HG03045 (cell line): Measurements from ENCODE around the gene ACSF2.
"Not testable (repeated sequence)": the region's sequence is repeated elsewhere in the genome, so short reads cannot be mapped to it uniquely, and the experiment has no call there.

Experiments
- ATAC-seq: cut with Tn5 transposase; IDR thresholded peaks from one replicate; pipeline ENCODE4 v1.9.1; 2021; ENCODE audit warnings: mild to moderate bottlenecking, moderate library complexity; ENCODE audit not compliant: unreplicated experiment

ACSF2 gene, protein sequence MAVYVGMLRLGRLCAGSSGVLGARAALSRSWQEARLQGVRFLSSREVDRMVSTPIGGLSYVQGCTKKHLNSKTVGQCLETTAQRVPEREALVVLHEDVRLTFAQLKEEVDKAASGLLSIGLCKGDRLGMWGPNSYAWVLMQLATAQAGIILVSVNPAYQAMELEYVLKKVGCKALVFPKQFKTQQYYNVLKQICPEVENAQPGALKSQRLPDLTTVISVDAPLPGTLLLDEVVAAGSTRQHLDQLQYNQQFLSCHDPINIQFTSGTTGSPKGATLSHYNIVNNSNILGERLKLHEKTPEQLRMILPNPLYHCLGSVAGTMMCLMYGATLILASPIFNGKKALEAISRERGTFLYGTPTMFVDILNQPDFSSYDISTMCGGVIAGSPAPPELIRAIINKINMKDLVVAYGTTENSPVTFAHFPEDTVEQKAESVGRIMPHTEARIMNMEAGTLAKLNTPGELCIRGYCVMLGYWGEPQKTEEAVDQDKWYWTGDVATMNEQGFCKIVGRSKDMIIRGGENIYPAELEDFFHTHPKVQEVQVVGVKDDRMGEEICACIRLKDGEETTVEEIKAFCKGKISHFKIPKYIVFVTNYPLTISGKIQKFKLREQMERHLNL

DNA sequence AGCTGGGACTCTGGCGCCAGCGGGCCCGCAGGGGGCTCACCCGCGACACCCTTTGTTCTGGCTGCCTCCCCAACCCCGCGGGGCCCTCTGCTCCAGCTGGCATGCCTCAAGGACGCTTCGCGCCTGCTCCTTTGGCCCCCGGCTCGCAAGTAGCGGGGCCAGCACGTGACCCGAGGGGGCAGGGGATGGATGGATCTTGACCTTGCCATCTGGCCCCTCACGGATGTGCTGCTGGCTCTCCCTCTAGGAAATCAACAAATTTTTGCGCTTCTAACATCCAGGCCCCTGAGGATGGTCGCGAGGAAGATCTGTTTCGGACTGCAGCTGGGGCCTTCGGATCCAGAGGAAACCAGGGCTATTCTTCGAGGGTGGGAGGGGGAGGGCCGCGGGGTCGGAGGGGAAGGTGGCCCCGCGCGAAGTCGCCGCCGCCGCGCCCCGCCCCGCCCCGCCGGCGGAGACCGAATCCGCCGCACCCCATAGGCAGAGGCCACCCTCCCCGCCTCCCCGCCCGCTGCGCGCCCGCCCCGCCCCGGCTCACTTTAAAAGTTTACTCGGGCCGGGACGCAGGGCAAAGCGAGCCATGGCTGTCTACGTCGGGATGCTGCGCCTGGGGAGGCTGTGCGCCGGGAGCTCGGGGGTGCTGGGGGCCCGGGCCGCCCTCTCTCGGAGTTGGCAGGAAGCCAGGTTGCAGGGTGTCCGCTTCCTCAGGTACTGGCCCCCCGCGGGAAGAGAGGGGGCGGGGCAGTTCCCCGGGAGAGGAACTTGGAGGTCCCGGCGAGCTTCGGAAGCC is at the start of gene ACSF2:
ACSF2 (plus strand) TSS at position 537 of the 790 bp plus-strand sequence; CDS start at position 581, 44 bp downstream.
- peak; percentile 61 for ATAC-seq

DNA sequence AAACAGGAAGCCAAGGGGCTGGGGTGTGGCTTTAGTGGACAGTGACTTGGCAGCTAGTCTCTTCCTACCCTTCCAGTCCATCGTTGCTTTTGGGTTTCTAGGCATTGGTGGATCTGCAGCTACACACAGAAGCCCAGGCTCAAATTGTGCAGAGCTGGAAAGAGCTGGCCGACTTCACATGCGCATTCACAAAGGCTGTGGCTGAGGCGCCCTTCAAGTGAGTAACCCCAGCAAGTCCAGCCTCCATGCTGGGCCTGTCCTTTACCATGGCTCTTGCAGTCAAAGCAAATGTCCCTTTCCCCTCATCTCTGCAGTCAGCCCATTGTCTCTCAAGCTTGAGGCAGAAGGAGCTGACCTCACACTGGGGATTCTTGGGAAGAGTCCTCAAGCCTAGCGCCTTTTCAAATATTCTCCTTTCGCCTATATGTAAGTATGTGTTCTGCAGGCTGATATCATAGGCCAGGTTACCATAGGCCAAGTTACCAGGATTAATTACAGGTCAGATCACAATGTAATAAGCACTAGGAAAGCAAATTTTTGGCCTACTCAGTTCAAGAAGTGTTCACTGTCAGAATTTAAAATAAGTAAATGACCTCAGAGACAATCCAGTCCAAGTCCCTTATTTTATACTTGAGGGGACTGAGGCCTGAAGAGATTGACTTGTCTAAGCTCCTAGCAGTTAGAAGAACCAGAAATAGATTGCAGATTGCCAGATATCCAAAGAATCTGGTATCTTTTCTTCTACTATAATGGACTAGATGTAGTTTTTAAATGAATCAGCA is 46.5 kb upstream of the ACSF2 start:
- ATAC-seq = no peak

DNA sequence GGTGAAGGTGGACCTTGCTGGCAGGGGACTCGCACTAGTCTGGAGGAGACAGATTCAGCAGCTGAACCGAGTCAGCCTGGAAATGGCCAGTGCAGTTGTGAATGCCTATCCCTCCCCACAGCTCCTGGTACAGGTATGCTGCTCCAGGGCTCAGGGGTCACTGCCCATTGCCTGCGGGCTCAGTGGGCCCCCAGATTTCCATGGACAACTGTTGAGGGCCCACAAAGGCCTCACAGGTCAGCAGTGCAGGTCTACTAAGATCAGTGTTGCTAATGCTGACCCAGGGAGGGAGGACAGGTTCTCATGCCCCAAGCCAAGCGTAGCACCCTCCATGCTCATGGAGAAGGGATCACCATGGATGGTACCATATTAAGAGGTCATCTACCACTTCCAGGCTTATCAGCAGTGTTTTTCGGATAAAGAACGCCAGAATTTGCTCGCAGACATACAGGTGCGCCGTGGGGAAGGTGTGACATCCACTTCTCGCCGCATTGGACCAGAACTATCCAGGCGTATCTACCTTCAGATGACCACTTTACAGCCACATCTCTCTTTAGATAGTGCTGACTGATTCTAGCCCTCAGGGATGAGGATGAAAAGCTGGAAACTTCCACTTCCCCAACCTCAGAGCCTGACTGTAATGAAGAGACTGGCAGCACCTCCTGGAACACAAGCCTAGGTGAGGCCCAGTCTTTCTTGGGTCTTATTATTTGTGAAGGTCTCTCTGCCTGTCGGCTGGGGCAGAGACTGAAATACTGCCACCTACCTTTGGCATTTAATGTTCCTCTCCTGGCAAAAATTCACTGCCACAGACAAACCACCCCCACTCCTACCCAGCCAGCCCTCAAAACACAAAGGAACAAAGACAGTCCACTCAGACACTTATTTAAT is 45.4 kb upstream of the ACSF2 start:
- no peak for ATAC-seq

DNA sequence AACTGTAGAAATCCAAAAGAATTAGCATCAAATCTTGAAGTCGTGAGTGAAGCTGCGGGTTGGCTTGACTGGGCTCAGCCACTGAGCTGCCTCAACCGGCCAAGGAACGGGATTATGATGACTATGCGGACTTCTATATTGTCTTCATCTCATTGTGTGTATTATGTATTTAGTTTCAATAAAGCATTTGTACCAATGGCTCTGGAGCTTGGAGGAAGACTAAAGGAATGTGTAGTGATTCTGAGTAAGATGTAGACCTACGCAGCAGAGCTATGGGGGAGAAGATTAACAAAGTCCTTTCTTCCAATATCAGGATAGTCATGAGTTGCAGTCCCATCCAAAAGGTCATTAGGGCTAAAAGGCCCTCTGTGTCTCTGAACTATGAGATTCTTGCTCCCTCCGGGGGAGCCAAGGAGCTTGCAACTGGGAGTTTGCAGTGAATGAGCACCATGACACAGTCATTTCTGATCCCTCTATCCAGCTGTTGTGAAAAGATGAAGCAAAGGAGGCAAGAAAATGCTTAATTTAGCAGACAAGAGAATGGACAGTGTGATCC is 44.7 kb upstream of the ACSF2 start:
- no peak for ATAC-seq

DNA sequence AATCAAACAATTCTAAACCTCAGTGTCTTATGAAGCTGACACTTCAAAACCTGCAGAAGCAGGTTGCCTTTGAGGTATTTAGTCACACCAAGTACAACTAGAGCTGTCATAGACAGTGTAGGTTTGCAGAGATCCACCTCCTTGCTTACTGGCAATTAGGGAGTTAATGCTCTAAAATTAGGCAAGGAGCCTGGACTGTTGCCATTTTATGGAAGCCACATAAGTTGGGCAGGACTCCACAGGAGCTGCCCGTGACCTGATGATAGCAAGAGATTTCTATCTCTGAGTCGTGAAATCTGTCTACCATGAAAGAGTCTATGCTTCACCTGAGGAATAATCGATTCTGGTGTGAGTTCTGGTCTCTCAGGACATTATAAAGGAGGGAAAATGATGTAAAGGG is 44.1 kb upstream of the ACSF2 start:
- ATAC-seq = no peak

DNA sequence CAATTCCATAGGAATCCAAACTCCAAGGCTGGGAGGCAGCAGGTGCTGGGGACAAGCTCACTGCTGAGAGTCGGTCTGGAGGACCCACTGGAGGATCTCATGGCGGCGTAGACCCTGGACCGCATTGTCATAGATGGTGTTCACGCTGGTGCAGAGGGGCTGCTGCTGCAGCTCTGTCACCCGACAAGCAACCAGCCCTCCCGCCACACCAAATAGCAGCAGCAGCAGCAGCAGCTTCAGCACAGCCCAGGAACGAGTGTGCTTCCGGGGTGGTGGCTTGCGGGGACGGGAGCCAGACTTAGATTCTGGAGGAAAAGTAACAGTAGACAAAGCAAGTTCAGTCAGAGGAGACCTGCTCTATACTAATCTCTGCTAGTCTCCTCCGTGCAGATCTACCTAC is 43.1 kb upstream of the ACSF2 start:
- no peak for ATAC-seq

DNA sequence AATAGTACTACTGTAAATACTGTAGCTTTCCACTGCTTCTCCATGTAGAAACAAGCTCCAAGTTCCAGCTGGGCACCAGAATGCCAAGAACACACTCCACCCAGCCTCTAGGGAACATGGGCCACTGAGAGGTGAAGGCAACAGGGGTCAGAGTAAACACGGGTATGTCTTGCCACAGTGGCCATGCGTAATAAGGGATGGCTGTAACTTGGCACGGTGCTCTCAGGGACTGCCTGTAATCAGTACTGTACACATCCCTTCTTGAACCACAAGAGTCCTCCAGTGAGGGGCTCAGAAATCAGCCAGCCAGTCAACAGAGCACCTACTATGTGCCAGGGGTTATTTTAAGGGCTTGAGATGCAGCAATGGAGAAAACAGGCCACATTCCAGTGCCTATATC is 39.5 kb upstream of the ACSF2 start:
- ATAC-seq = no peak

DNA sequence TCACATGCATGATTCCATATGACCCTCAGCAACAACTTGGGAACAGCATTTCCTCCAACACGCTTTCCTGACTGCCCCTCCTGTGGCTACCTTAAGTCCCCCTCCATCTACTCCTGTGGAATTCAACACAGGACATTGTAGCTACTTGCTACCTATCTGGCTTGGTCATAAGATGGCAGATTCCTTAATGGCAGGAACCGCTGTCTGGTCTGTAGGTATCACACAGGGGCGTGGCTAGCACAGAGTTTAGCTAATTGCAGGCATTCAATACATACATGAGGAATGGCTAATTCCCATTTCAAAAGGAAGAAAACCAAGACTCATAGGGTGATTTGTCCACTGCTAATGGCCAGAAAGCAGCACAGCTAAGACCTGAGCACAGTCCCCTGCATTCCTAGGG is 37.3 kb upstream of the ACSF2 start:
- ATAC-seq = no peak

DNA sequence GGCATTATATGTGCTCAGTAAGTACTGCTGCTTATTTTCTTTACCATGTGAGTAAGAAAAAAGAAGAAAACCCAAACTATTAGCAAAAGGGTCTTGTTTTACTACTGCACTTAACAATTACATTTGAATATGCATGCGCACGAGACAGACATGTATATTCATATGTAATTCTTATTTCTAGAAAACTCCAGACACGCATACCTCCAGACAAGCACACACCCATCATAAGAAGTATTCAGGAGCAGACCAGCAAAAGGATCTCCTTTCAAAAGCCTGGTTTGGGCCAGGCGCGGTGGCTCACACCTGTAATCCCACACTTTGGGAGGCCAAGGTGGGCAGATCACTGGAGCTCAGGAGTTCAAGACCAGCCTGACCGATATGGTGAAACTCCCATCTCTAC is 36.5 kb upstream of the ACSF2 start:
- no peak for ATAC-seq

DNA sequence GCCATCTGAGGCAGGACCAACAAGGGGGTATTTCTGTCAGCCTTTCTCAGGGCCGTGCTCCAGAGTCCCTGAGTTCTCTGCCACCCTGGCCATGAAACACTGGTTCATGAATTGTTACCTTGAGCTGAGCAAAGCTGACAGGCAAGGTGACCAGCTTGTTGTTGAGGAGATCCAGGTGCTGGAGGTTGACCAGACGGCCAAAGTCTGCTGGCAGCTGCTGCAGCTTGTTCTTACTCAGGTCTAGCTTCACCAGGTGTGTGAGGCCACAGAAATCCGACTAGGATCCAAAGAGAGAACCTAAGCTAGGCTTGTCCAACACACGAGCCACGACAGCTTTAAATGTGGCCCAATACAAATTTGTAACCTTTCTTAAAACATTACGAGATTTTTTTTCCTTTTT is 33.4 kb upstream of the ACSF2 start:
- ATAC-seq = no peak

DNA sequence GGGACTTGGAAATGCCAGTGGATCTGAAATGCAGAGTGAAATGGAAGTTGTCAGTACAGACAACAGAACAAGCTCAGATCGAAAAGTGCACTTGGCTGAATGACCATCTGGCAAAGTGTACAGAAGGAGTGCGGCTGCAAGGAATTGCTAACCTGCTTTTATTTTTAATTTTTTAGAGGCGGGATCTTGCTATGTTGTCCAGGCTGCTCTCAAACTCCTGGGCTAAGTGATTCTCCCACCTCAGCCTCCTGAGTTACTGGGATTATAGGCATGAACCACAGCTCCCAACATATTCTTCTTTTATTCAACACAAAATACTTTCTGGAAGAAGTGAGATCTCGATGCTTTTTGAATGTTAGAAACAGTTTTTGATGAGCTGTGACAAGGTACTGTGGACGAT is 32.3 kb upstream of the ACSF2 start:
- no peak for ATAC-seq

DNA sequence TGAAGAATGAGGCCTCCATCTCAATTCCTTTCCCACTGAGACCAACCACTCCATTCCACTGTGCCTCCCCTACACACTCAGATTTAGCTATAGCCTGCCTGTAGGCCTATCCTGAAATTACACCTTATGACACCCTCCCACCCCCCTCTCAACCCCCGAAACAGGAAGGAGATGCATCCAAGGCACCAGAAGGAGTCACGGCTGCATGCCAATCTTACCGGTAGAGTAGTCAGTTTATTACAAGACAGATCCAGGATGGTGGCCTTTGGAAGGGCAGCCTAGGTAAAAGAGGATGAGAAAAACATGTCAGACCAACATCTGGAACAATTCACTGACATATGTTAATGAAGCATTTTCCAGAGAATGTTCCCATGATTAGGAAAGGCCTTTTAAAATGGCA is 31.3 kb upstream of the ACSF2 start:
- ATAC-seq = no peak

DNA sequence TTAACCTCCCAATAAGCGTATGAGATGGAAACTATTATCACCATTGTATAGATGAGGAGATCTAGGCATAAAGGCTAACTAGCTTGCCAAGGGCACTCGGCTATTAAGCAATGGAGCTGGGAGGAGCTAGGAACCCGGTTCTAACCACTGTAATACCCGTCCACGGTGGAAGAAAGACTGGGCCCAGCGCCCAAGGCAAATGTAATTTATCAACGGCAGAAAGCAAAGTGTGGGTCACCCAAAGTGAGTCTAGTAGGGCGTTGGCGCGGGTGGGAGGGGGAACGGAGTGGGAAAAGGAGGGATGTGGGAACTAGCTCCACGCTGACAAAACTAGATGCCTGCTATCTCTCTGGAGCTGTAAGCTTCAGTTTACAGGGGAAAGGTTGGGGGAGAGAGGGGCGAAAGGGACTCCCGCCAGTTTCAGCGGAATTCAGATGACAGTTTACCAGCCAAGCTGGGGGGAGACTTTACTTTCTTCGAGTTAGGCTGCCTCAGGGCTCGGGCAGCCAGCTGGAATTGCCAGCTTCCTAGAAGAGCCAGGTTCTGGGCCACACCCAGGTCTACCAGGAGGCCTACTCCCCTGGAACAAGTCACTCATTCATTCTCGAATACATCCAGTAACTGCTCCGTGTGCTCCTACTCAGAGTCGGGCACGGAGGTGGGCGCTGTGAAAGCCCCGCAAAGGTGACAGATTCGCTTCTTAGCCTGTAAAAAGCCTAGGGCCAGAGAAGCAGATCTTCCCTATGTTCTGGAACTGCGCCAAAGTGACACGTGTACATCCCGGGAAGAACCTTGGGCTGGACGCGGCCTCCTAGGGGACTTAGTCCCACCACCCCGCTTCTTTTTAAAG is 29.5 kb upstream of the ACSF2 start:
- no peak for ATAC-seq

DNA sequence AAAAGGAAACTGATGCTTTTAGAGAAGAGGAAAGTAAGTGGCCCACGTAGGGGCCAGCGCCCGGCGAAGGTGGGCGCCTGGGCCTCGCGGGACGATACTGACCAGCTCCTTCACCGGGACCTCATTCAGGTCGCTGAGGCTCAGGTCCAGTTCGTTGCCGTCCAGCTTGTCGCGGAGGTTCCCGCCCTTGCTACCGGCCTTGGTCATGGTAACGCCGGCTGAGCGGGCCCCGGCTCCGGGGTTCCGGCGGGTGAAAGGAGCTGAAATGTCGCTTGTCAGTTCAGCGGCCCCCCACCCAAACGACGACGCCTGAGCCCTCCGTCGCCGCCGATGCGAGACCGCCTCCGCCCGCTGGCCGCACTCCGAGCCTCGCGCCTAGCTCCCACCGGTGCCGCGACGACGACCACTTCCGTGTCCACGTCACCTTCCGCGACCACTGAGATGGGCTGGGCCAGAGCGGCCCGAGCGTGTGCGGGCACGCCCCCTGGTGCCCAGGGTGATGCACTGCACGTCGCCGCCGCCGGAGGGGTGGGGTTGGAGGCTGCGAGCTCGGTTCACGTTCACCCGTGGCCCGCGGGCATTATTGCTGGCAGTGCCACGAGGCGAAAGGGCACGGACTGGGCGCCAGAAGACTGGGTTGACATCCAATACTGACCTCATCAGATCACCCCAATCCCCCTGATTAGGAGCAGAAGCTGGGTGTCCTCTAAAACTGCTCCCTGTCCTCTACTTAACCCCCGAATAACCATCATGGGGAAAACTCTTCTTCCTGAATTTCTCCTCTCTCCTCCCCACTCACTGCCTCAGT is 28.7 kb upstream of the ACSF2 start, which contains the start of gene LRRC59:
LRRC59 (minus strand) TSS at position 413 of the 808 bp plus-strand sequence; CDS start at position 207, 206 bp downstream.
- peak; percentile 97 for ATAC-seq

DNA sequence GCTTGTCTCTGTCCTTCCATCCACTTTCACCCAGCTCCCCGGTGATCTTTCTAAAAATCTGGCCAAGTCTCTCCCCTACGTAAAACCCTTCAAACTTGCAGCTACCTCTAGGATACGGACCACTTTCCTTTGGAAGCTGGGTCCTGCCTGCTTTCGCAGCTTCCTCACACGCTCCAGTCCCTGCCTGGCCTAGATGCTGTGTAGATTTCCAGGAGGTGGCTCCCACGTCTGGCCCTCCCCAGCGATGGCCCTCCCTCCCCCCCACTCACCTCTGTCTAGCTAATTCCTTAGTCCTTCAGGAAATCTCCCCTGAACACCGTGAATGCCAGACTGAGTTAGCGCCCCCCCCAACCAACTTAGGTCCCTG is 28.1 kb upstream of the ACSF2 start:
- ATAC-seq = no peak

DNA sequence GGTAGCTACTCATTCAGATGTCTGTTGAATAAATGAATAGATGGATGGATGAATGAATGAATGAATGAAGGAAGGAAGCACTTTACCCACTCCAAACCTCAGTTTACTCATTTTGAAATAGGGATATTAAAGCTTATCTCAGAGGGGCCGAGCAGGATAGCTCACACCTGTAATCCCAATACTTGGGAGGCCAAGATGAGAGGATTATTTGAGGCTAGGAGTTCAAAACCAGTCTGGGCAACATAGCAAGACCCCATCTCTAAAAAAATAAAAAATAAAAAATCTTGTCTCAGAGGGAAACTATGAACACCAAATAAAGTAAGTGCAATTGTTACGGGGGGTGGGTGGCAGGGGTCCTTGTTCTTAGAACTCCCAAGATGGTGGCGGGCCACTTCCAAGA is 27.3 kb upstream of the ACSF2 start:
- ATAC-seq = not testable (repeated sequence)

DNA sequence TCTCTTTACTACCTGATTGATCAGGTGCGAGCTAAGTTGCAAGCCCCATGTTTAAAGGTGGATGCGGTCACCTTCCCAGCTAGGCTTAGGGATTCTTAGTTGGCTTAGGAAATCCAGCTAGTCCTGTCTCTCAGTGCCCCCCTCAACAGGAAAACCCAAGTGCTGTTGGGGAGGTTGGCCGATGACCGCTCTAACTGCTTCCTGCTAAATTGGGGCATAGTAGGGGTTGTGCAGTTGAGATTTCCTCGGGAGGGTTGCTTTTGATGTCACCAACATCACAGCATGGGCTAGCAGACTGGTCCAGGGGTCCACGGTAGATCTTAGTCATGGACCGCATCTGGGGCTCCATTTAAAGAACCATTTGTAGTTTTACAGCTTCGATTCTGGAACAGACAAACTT is 26.4 kb upstream of the ACSF2 start:
- ATAC-seq = not testable (repeated sequence)

DNA sequence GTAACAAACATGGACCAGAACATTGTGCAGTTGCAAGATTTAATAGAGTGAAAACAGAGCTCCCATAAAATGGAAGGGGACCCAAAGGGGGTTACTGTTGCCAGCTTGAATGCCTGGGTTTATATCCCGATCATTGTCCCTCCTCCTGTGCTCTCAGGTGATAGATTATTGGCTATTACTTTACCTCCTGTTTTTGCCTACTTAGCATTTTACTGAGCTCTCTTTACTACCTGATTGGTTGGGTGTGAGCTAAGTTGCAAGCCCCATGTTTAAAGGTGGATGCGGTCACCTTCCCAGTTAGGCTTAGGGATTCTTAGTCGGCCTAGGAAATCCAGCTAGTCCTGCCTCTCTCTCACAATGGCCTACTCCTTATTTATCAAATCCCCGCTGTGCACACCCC is 20.7 kb upstream of the ACSF2 start:
- ATAC-seq = not testable (repeated sequence)
